ENCODE results near the gene CLSTN2.

CLSTN2 gene

GRCh38 chr3:140351466-140351865 is 416.5 kb downstream of the CLSTN2 start:
- Histone ChIP-seq H3K4me1 (ENCODE audit: control insufficient read depth, insufficient read depth, low read length, poor library complexity, severe bottlenecking) (no peaks in the 10 kb centered on the region), H3K36me3 (ENCODE audit: control insufficient read depth, insufficient read depth, low read length) (no peaks in the 10 kb centered on the region)

GRCh38 chr3:140355481-140355880 is 420.5 kb downstream of the CLSTN2 start:
- Histone ChIP-seq H3K4me3 (ENCODE audit: insufficient read depth, low read depth, low read length, poor library complexity, severe bottlenecking) (no peak overlapping the region), H3K4me1 (ENCODE audit: control insufficient read depth, insufficient read depth, low read length, poor library complexity, severe bottlenecking) (no peaks in the 10 kb centered on the region)
- no peak for DNase-seq

More at GRCh38 chr3:140351466-140351865, 416.5 kb downstream of the CLSTN2 start:
- Histone ChIP-seq H3K9me3 (ENCODE audit: control insufficient read depth, low read length) (no peaks in the 10 kb centered on the region), H3K27me3 (replicated peaks; ENCODE audit: control insufficient read depth, insufficient read depth, low read length, poor library complexity, severe bottlenecking) (no peaks in the 10 kb centered on the region), H3K27ac (ENCODE audit: insufficient read depth, low read length, poor library complexity, severe bottlenecking) (no peak overlapping the region), H3K4me3 (ENCODE audit: insufficient read depth, low read depth, low read length, poor library complexity, severe bottlenecking) (no peak overlapping the region)
- no peak for DNase-seq

GRCh38 chr3:140358686-140359085 is 423.7 kb downstream of the CLSTN2 start:
- Histone ChIP-seq H3K9me3 (ENCODE audit: control insufficient read depth, low read length) (no peaks in the 10 kb centered on the region), H3K27ac (ENCODE audit: insufficient read depth, low read length, poor library complexity, severe bottlenecking) (no peak overlapping the region), H3K4me1 (ENCODE audit: control insufficient read depth, insufficient read depth, low read length, poor library complexity, severe bottlenecking) (no peaks in the 10 kb centered on the region), H3K27me3 (replicated peaks; ENCODE audit: control insufficient read depth, insufficient read depth, low read length, poor library complexity, severe bottlenecking) (no peaks in the 10 kb centered on the region), H3K36me3 (ENCODE audit: control insufficient read depth, insufficient read depth, low read length) (no peaks in the 10 kb centered on the region), H3K4me3 (ENCODE audit: insufficient read depth, low read depth, low read length, poor library complexity, severe bottlenecking) (no peak overlapping the region)
- no peak for DNase-seq

More at GRCh38 chr3:140355481-140355880, 420.5 kb downstream of the CLSTN2 start:
- Histone ChIP-seq H3K27ac (ENCODE audit: insufficient read depth, low read length, poor library complexity, severe bottlenecking) (no peak overlapping the region), H3K36me3 (ENCODE audit: control insufficient read depth, insufficient read depth, low read length) (no peaks in the 10 kb centered on the region), H3K27me3 (replicated peaks; ENCODE audit: control insufficient read depth, insufficient read depth, low read length, poor library complexity, severe bottlenecking) (no peaks in the 10 kb centered on the region), H3K9me3 (ENCODE audit: control insufficient read depth, low read length) (no peaks in the 10 kb centered on the region)

- no peak for DNase-seq
- Histone ChIP-seq H3K4me1 (ENCODE audit: control insufficient read depth, insufficient read depth, low read length, poor library complexity, severe bottlenecking) (no peaks in the 10 kb centered on the region), H3K36me3 (ENCODE audit: control insufficient read depth, insufficient read depth, low read length) (no peaks in the 10 kb centered on the region)
Observed at GRCh38 chr3:140359233-140359995, 424.4 kb downstream of the CLSTN2 start.

GRCh38 chr3:140360332-140360731 is 425.3 kb downstream of the CLSTN2 start:
- no peak overlapping the region for H3K27ac ChIP-seq (ENCODE audit: insufficient read depth, low read length, poor library complexity, severe bottlenecking)
- DNase-seq = no peak
- no peaks in the 10 kb centered on the region for H3K36me3 ChIP-seq (ENCODE audit: control insufficient read depth, insufficient read depth, low read length)
- no peaks in the 10 kb centered on the region for H3K9me3 ChIP-seq (ENCODE audit: control insufficient read depth, low read length)
- no peaks in the 10 kb centered on the region for H3K27me3 ChIP-seq (replicated peaks; ENCODE audit: control insufficient read depth, insufficient read depth, low read length, poor library complexity, severe bottlenecking)
- H3K4me1 ChIP-seq (ENCODE audit: control insufficient read depth, insufficient read depth, low read length, poor library complexity, severe bottlenecking) = no peaks in the 10 kb centered on the region
- no peak overlapping the region for H3K4me3 ChIP-seq (ENCODE audit: insufficient read depth, low read depth, low read length, poor library complexity, severe bottlenecking)

More at GRCh38 chr3:140359233-140359995, 424.4 kb downstream of the CLSTN2 start:
- Histone ChIP-seq H3K27me3 (replicated peaks; ENCODE audit: control insufficient read depth, insufficient read depth, low read length, poor library complexity, severe bottlenecking) (no peaks in the 10 kb centered on the region), H3K9me3 (ENCODE audit: control insufficient read depth, low read length) (no peaks in the 10 kb centered on the region), H3K4me3 (ENCODE audit: insufficient read depth, low read depth, low read length, poor library complexity, severe bottlenecking) (no peak overlapping the region), H3K27ac (ENCODE audit: insufficient read depth, low read length, poor library complexity, severe bottlenecking) (no peak overlapping the region)

- no peaks in the 10 kb centered on the region for H3K9me3 ChIP-seq (ENCODE audit: control insufficient read depth, low read length)
- no peak overlapping the region for H3K4me3 ChIP-seq (ENCODE audit: insufficient read depth, low read depth, low read length, poor library complexity, severe bottlenecking)
- no peaks in the 10 kb centered on the region for H3K36me3 ChIP-seq (ENCODE audit: control insufficient read depth, insufficient read depth, low read length)
- H3K27ac ChIP-seq (ENCODE audit: insufficient read depth, low read length, poor library complexity, severe bottlenecking) = no peak overlapping the region
- H3K4me1 ChIP-seq (ENCODE audit: control insufficient read depth, insufficient read depth, low read length, poor library complexity, severe bottlenecking) = no peaks in the 10 kb centered on the region
- DNase-seq = no peak
- H3K27me3 ChIP-seq (replicated peaks; ENCODE audit: control insufficient read depth, insufficient read depth, low read length, poor library complexity, severe bottlenecking) = no peaks in the 10 kb centered on the region
Observed at GRCh38 chr3:140363801-140364200, 428.8 kb downstream of the CLSTN2 start.

GRCh38 chr3:140365872-140366697 is 431.1 kb downstream of the CLSTN2 start:
- Histone ChIP-seq H3K9me3 (ENCODE audit: control insufficient read depth, low read length) (no peaks in the 10 kb centered on the region), H3K27me3 (replicated peaks; ENCODE audit: control insufficient read depth, insufficient read depth, low read length, poor library complexity, severe bottlenecking) (no peaks in the 10 kb centered on the region), H3K36me3 (ENCODE audit: control insufficient read depth, insufficient read depth, low read length) (no peaks in the 10 kb centered on the region), H3K27ac (ENCODE audit: insufficient read depth, low read length, poor library complexity, severe bottlenecking) (no peak overlapping the region), H3K4me1 (ENCODE audit: control insufficient read depth, insufficient read depth, low read length, poor library complexity, severe bottlenecking) (no peaks in the 10 kb centered on the region), H3K4me3 (ENCODE audit: insufficient read depth, low read depth, low read length, poor library complexity, severe bottlenecking) (no peak overlapping the region)
- DNase-seq = no peak

- no peak overlapping the region for H3K4me3 ChIP-seq (ENCODE audit: insufficient read depth, low read depth, low read length, poor library complexity, severe bottlenecking)
- H3K27me3 ChIP-seq (replicated peaks; ENCODE audit: control insufficient read depth, insufficient read depth, low read length, poor library complexity, severe bottlenecking) = no peaks in the 10 kb centered on the region
- no peaks in the 10 kb centered on the region for H3K9me3 ChIP-seq (ENCODE audit: control insufficient read depth, low read length)
- no peaks in the 10 kb centered on the region for H3K4me1 ChIP-seq (ENCODE audit: control insufficient read depth, insufficient read depth, low read length, poor library complexity, severe bottlenecking)
- no peaks in the 10 kb centered on the region for H3K36me3 ChIP-seq (ENCODE audit: control insufficient read depth, insufficient read depth, low read length)
- no peak for DNase-seq
- H3K27ac ChIP-seq (ENCODE audit: insufficient read depth, low read length, poor library complexity, severe bottlenecking) = no peak overlapping the region
Observed at GRCh38 chr3:140368223-140368811, 433.3 kb downstream of the CLSTN2 start.

GRCh38 chr3:140370686-140371085 is 435.7 kb downstream of the CLSTN2 start:
- DNase-seq = no peak
- Histone ChIP-seq H3K36me3 (ENCODE audit: control insufficient read depth, insufficient read depth, low read length) (no peaks in the 10 kb centered on the region), H3K9me3 (ENCODE audit: control insufficient read depth, low read length) (no peaks in the 10 kb centered on the region), H3K27ac (ENCODE audit: insufficient read depth, low read length, poor library complexity, severe bottlenecking) (no peak overlapping the region), H3K4me3 (ENCODE audit: insufficient read depth, low read depth, low read length, poor library complexity, severe bottlenecking) (no peak overlapping the region), H3K4me1 (ENCODE audit: control insufficient read depth, insufficient read depth, low read length, poor library complexity, severe bottlenecking) (no peaks in the 10 kb centered on the region), H3K27me3 (replicated peaks; ENCODE audit: control insufficient read depth, insufficient read depth, low read length, poor library complexity, severe bottlenecking) (no peaks in the 10 kb centered on the region)

GRCh38 chr3:140373234-140373633 is 438.2 kb downstream of the CLSTN2 start:
- no peaks in the 10 kb centered on the region for H3K9me3 ChIP-seq (ENCODE audit: control insufficient read depth, low read length)
- no peaks in the 10 kb centered on the region for H3K4me1 ChIP-seq (ENCODE audit: control insufficient read depth, insufficient read depth, low read length, poor library complexity, severe bottlenecking)
- no peaks in the 10 kb centered on the region for H3K36me3 ChIP-seq (ENCODE audit: control insufficient read depth, insufficient read depth, low read length)
- no peaks in the 10 kb centered on the region for H3K27me3 ChIP-seq (replicated peaks; ENCODE audit: control insufficient read depth, insufficient read depth, low read length, poor library complexity, severe bottlenecking)
- no peak overlapping the region for H3K4me3 ChIP-seq (ENCODE audit: insufficient read depth, low read depth, low read length, poor library complexity, severe bottlenecking)
- no peak overlapping the region for H3K27ac ChIP-seq (ENCODE audit: insufficient read depth, low read length, poor library complexity, severe bottlenecking)
- no peak for DNase-seq
